GM21528 (cell line): ENCODE measurements around the gene RASSF10.

ENCODE experiments used
- ATAC-seq: cut with Tn5 transposase; IDR thresholded peaks from one replicate; pipeline ENCODE4 v1.9.1; 2021; ENCODE audit warnings: mild to moderate bottlenecking, moderate library complexity; ENCODE audit not compliant: unreplicated experiment, low FRiP score

RASSF10 gene

DNA sequence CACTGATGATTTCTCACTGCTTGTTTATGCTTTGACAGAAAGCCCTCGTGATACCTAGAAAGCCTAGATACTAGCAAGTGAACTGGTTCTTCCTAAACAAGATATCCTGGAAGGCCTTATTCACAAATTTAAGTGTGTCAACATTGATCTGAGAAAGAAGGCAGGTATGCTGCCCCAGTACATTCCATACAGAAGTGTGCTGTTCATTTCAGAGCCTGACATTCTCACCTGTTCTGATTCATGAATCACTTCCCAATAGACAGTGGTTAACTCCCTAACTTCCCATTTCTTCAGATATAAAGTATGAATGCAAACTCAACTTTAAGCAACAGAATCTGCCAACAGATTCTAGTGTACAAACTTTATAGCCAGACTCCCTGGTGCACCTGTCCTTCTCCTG, 15.5 kb upstream of the RASSF10 start:
- ATAC-seq = no peak

DNA sequence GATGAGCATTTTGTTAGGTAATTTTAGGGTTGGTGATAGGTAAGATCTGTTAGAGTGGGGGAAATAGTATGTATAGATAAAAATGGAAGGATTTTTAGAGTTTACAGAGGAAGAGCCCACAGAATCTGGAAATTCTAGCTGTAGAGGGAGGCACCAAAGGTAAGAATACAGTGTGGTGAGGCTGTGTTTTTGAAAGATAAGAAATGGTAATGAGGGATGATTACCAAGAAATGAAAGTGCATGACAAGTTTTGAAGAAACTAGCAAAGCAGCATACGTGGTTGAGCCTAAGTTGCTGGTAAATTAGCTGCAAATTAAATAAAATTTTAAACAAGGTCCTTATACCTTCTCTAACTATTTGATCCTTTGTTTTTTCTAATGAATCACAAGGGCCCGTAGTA, 14.6 kb upstream of the RASSF10 start:
- ATAC-seq = no peak

DNA sequence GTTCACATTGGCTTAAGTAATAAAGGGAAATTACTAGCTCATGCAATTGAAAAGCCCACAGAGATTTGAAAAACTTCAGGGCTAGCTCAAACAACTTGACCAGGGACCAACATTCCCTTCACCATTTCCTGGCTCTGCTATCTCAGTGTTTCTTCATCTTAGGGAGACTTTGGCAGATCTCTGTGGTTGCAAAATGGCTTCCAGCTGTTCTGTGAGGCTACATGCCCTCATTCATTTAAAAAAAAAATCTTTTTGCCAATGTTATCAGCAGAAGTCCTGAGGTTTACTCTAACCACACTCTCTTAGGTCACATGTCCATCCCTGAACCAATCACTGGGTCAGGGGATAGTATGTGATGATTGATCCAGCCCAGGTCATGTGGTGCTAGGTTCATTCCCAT, 13.9 kb upstream of the RASSF10 start:
- ATAC-seq = no peak

DNA sequence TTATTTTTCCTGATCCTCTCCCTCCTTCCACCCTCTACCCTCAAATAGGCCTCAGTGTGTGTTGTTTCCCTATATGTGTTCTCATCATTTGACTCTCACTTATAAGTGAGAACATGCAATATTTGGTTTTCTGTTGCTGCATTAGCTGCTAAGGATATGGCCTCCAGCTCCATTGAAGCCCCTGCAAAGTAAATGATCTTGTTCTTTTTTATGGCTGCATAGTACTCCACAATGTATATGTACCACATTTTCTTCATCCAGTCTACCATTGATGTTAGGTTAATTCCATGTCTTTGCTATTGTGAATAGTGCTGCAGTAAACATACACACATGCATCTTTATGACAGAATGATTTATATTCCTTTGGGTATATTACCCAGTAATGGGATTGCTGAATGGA, 13.3 kb upstream of the RASSF10 start:
- ATAC-seq = no peak

DNA sequence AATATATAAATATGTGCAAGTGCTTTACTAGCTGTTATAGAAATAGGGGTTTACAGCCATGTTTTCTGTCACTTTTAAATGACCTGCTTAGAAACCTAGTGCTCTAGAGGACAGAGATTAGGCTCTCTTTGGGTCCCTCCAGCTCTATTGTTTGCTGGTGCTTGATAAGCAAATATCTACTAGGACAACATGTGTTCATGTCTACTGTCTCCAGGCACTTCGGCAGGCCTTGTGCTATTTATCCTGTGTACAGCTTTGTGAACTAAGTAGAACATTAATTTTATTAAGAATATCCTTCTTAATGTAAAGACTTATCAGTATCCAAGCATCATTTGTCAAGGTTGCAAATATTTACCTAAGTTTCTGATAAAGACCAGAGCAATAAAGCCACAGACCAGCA, 11.9 kb upstream of the RASSF10 start:
- ATAC-seq = no peak

DNA sequence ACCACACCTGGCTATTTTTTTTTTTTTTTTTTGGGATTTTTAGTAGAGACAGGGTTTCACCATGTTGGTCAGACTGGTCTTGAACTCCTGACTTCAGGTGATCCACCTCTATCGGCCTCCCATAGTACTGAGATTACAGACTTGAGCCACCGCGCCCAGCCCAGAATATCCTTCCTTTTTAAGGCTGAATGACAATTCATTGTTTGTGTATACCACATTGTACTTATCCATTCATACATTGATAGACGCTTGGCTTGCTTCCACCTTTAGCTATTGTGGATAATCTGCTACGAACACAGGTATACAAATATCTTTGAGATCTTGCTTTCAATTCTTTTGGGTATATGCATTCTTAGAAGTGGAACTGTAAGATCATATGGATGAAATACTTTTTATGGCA, 10.8 kb upstream of the RASSF10 start:
- no peak for ATAC-seq

DNA sequence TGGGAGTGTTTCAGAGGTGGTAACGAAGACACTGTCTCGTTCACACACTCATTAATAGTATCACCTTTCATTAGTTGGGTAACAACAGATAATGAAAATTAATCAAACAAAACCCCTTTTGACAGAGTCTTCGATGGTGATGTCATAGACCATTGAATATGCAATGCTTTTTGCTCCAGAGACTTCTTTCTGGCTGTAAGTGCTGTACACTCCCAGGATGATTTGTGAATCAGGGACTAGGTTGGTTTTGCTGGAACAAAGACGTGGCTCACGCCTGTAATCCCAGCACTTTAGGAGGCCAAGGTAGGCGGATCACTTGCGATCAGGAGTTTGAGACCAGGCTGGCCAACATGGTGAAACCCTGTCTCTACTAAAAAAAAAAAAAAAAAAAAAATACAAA, 9.5 kb upstream of the RASSF10 start:
- ATAC-seq = no peak

DNA sequence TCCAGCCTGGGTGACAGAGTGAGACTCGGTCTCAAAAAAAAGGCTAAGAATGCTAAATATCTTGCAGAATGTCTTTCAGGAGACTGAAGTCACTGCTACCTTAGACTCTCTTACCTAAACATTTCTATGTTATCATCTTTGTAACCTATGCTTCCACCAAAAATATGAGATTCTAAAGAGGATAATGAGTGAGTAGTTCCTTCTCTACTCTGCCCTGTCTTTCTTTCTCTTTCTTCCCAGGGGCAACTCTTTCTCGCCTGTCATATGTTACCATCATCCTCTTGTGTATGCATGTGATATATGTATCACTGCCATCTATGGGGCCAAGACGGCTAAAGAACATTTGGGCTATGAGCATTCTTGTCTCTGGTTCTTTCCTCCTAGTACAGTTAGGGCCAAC, 9.0 kb upstream of the RASSF10 start:
- ATAC-seq = no peak

DNA sequence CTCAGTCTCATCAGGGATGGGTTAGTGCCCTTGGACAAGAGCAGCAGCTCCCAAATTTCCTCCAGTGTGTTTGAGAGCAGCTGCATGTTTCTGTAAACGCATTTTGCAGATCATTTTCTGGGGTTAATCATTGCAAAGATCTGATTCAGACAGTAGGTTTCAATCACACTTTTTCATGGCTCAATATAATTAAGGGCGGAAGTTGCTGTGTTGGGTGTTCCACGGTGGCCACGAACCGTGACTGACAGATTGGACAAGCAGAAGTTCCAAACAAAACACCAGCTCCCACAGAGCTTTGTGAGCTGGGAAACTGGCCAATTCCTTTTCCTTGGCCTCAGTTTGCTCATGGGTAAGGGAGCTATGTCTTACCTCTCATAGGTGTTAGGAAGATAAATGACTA, 8.4 kb upstream of the RASSF10 start:
- no peak for ATAC-seq

DNA sequence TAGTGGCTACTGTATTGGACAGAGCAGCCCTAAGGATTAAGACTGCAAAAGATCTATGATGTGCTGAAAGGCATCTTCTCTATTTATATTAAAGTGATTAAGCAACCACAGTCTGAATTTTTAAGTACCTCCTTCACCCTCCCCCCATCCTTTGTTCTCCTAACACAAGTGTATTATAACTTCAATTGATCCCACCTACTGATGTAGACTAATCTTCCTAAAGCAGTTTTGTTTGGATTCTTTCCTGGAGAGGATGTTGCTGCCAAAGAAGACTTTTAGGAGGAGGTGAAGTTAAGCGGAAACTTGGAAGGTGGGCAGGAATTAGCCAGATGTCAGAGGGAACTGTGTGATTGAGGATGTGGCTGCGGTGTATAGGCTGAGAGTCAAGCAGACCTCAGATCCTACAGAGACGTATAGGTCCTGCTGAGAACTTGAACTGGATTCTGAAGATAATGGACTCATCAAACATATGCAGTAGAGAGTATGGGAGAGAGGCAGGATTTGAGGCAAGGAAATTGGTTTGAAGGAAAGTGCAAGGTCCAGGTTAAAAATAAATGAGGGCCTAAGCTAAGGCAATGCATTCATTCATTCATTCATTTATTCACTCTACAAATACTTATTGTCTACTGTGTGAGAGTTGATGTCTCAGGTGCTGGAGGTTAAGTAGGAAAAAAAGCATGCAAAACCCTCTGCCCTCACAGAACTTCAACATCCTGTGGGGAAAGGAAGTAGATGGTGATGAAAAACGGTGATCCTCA, 5.2 kb upstream of the RASSF10 start:
- ATAC-seq = no peak

DNA sequence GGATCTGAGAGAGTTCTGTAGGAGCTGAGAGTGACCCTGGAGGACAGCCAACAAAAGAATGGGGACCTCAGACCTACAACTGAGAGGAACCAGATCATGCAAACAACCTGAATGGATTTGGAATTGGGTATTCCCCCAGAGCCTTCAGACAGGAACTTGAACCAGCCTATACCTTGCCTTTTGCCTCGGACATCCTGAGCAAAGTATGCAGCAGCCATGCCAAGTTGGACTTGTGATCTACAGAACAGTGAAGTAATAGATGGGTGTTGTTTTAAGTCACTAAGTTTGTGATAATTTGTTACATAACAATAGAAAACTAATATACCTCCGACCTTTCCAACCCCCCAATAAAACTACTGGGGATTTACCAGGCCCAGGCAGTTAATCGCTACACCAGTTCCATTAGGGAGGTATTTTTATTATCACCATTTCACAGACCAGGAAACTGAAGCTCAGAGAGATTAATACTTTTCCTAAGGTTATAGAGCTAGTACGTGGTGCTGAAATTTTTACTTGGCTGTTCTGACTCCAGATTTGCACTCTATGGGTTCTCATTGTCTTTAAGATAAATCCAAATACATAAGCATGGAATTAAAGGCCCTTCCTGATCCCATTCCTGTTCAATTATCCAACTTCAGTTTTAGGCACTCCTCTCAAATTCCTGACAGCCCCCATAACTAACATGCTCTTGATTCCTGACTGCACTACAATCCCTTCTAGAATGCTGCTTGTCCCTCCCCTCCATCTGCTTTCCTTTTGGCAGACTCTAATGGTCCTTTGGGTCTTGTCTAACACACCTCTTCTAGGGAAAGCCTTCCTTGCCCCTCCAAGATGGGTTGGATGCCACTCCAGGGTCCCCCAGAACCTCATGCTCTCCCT, 1.7 kb upstream of the RASSF10 start:
- ATAC-seq = no peak

DNA sequence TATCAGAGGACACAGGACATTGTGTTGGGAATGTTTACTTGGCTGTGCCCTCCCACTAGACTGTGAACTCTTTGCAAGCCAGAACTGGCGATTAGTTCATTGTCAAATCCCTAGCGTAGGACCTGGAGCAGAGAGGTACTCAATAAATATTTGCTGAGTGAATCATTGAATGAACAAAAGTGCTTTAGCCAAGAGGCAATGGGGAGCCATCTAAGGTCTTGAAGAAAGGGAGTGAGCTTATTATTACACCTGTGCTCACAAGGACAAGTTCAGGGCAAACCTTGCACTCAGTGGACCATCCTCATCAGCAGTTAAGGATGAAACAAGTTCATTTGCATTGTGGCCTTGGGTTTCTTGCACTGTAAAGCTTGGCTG, 1.1 kb upstream of the RASSF10 start:
- no peak for ATAC-seq

DNA sequence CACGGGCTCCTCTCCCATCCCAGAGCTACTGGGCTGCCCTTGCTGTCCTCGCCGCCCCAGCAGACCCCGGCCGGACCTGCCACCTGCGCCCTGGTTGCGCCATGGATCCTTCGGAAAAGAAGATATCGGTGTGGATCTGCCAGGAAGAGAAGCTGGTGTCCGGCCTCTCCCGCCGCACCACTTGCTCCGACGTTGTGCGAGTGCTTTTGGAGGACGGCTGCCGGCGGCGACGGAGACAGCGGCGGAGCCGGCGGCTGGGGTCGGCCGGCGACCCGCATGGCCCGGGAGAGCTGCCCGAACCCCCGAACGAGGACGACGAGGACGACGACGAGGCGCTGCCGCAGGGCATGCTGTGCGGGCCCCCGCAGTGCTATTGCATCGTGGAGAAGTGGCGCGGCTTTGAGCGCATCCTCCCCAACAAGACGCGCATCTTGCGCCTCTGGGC, 382 bp downstream of the RASSF10 start:
- no peak for ATAC-seq

DNA sequence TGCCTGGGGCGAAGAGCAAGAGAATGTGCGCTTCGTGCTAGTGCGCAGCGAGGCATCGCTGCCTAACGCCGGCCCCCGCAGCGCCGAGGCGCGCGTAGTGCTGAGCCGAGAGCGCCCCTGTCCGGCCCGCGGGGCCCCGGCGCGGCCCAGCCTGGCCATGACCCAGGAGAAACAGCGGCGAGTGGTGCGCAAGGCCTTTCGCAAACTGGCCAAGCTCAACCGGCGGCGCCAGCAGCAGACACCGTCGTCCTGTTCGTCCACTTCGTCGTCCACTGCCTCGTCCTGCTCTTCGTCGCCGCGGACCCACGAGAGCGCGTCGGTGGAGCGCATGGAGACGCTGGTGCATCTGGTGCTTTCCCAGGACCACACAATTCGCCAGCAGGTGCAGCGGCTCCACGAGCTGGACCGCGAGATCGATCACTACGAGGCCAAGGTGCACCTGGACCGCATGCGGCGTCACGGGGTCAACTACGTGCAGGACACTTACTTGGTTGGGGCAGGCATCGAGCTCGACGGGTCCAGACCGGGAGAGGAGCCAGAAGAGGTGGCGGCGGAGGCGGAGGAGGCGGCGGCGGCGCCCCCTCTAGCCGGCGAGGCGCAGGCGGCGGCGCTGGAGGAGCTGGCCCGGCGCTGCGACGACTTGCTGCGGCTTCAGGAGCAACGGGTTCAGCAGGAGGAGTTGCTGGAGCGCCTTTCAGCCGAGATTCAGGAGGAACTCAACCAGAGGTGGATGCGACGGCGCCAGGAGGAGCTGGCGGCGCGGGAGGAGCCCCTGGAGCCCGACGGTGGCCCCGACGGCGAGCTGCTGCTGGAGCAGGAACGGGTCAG, 1.0 kb downstream of the RASSF10 start:
- no peak for ATAC-seq

DNA sequence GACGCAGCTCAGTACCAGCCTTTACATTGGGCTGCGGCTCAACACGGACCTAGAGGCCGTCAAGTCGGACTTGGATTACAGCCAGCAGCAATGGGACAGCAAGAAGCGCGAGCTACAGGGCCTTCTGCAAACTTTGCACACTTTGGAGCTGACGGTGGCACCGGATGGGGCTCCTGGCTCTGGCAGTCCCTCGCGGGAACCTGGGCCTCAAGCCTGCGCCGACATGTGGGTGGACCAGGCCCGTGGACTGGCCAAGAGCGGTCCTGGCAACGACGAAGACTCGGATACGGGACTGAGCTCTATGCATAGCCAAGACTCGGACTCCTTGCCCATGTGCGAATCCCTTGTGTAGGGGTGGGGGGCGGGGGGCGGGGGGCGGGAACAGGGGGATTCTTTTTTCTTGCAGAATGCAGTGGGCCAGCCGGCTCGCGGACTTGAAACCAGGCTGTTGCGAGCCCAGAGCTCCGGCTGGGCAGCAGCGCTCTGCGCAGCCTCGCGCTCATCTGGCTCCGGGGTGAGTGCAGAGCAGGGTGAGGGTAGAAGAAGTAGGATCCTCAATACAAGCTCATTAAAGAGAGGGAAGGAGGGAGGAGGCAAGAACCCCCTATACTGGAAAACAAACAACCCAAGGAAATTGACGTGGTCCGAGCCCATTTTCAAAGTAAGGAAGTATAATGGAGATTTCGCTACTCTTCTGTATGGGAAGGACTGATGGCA, 1.8 kb downstream of the RASSF10 start:
- no peak for ATAC-seq

DNA sequence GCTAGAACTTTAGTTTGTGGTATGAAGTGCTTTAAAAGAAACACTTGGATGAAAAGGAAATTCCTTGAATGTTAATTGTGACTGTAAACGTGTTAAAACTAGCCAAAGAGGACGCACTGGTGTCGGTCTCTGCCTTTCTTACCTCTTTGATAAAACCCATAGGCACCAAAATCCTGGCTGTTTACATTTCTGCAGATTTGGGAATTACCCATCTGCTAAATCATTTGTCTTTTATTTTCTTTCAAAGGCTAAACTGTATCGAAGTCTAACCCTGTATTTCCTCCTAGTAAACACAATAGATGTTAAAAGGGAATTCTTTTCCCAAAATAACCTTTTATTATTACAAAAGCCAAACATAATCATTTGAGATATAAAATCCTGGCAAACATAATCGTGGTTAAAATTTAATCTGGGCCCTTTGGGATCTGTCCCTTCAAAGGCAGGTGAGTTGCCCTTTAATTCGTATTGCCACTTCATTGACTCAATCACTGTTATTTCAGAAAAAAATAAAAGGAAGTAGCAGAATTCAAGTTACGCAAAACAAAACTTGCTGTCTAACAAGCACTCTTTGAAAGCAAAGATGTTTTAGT, 2.4 kb downstream of the RASSF10 start:
- no peak for ATAC-seq

DNA sequence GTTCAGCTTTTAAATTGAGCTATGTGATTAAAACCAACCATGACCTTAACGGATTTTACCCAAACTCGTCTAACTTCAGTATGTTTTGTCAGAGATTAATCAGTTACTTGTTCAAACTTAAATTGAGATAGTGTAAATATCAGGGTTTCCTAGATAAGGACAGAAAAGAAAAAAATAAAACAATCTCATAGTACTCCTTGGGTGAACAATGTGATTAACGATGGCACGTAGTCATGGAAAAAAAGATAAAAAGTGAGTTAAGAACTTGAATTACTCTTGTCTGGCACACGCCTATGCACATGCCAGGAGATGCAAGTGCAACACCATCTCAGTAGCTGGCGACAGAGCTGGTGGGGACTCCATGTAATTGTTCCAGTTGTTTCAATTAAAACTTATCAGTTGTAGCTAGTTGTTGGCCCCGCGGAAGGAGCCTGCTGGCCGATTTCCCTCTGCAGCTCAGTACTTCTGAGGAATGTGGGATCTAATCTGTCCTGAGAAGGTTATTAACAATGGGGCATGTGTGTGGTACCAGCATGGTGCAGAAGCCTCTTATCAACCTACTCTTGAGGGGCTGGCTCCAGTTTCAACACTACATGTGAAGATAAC, 3.0 kb downstream of the RASSF10 start:
- ATAC-seq = no peak

DNA sequence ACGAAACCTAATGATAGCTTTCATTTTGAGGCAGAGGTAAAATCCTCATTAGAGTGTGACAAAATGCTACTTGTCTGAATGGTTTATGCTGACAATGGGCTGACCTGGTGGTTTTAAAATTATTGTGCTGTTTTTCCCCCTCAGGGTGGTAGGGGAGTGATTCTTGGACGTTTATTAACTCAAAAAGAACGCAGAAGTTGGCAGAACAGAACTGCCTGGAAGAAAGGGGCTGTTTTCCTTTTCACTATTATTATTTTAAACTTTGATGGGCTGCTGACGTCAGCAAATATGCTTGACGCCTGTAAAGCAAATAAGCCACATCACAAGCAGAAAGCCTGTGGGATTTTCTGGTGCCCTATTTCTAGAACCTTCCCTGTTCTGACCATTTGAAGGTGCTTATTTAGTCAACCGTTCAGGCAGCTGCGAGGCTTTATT, 4.0 kb downstream of the RASSF10 start:
- ATAC-seq = no peak

DNA sequence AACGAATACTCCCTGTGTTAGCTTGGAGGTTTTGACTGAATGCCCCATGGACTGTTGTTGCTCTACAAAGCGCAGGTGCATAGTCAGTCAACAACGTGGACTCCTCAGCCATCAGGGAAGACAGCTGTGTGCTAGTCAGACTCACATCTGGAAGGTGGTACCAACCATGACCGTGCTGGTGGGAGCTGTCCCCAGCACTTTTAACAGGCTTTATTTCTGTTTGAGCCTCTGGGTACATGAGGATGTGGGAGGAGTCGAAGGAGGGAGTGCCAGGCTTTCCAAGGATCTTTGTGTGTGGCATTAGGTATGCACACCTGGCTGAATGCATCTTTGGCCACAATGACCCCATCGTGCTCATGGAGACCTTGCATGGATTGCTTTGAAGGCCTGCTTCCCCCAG, 6.6 kb downstream of the RASSF10 start:
- no peak for ATAC-seq

DNA sequence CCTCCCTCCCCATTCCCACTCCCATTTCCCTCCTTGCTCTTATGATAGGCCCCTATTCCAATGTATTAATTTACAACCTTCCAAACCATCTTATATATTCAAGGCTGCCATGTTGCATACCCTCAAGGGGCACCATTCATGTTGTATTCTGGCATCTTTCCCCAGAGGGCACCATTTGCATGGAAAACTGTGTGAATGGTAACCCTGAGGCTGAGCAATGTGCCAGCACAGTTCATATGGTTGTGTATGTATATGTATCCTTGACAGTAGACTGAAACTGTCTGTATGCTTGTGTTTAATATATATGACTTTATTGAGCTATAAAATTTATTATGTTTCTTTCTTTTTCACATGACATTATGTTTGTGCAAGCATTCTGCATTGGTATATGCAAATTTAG, 7.3 kb downstream of the RASSF10 start:
- no peak for ATAC-seq
